ELF-1 (cell line): ENCODE data around the gene EDEM3.

Experiments
- DNase-seq: peaks from one replicate; pipeline ENCODE4 v3.0.0-alpha.2; 2016; ENCODE audit warnings: low read depth, low spot score

EDEM3 gene

GRCh38 chr1:184743062-184743756 lies 11.4 kb downstream of the EDEM3 start:
- no peak for DNase-seq

GRCh38 chr1:184740344-184740743 lies 14.3 kb downstream of the EDEM3 start:
- DNase-seq = no peak

- no peak for DNase-seq
Observed at GRCh38 chr1:184739796-184740195, 14.9 kb downstream of the EDEM3 start.

- DNase-seq = no peak
Observed at GRCh38 chr1:184739070-184739469, 15.6 kb downstream of the EDEM3 start.

- no peak for DNase-seq
Observed at GRCh38 chr1:184734980-184735379, 19.7 kb downstream of the EDEM3 start.

- no peak for DNase-seq
Observed at GRCh38 chr1:184724843-184725242, 29.8 kb downstream of the EDEM3 start.

- DNase-seq = no peak
Observed at GRCh38 chr1:184716158-184716557, 38.5 kb downstream of the EDEM3 start.

GRCh38 chr1:184709418-184709817 lies 45.2 kb downstream of the EDEM3 start:
- no peak for DNase-seq

GRCh38 chr1:184708084-184708676 lies 46.5 kb downstream of the EDEM3 start:
- no peak for DNase-seq

- DNase-seq = no peak
Observed at GRCh38 chr1:184705271-184705670, 49.4 kb downstream of the EDEM3 start.

- no peak for DNase-seq
Observed at GRCh38 chr1:184701816-184702215, 52.8 kb downstream of the EDEM3 start.

GRCh38 chr1:184698969-184699368 lies 55.7 kb downstream of the EDEM3 start:
- no peak for DNase-seq

GRCh38 chr1:184698016-184698415 lies 56.6 kb downstream of the EDEM3 start:
- no peak for DNase-seq

- peak; percentile 31 for DNase-seq
Observed at GRCh38 chr1:184696403-184696802, 58.3 kb downstream of the EDEM3 start.

- DNase-seq = no peak
Observed at GRCh38 chr1:184695023-184695422, 59.6 kb downstream of the EDEM3 start.

GRCh38 chr1:184693011-184693410 lies 61.6 kb downstream of the EDEM3 start:
- DNase-seq = no peak

GRCh38 chr1:184691719-184692324 lies 62.8 kb downstream of the EDEM3 start:
- DNase-seq = no peak

- no peak for DNase-seq
Observed at GRCh38 chr1:184686540-184686939, 68.1 kb downstream of the EDEM3 start.

GRCh38 chr1:184685116-184685515 lies 69.5 kb downstream of the EDEM3 start:
- no peak for DNase-seq

GRCh38 chr1:184684285-184685074 lies 70.2 kb downstream of the EDEM3 start:
- DNase-seq = no peak

- DNase-seq = no peak
Observed at GRCh38 chr1:184682956-184683355, 71.7 kb downstream of the EDEM3 start.

- DNase-seq = peak; percentile 44
Observed at GRCh38 chr1:184680611-184681225, 73.9 kb downstream of the EDEM3 start.
